ENCODE results near the gene SAFB2.

SAFB2 gene

DNA sequence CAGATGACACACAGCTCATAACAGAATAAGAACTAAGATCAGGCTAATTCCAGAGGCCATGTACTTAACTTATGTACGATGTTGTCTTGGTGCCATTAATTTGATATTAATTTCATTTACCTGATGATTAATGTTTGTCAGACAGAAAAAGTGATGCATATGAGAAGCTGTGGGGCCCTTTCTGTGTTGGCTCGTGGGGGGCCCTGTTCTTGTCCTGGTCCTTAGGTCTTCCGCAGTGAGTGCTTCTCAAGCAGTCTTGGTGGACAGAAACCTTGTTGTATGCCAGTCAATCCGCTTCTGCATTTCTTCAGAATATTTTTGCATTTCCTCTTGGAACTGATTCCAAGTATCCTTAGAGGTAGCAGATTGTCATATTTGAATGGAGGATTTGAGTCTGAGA, 20.5 kb upstream of the SAFB2 start:
- Histone ChIP-seq H3K27me3 (no peaks in the 10 kb centered on the region), H3K36me3 (peaks cover 75% of the 10 kb centered on the region), H3K4me1 (no peaks in the 10 kb centered on the region), H3K9me3 (no peaks in the 10 kb centered on the region), H3K4me3 (ENCODE audit: low read depth, low read length) (no peak overlapping the region)
- DNase-seq: no peak
- TF ChIP-seq, protein P1, sequence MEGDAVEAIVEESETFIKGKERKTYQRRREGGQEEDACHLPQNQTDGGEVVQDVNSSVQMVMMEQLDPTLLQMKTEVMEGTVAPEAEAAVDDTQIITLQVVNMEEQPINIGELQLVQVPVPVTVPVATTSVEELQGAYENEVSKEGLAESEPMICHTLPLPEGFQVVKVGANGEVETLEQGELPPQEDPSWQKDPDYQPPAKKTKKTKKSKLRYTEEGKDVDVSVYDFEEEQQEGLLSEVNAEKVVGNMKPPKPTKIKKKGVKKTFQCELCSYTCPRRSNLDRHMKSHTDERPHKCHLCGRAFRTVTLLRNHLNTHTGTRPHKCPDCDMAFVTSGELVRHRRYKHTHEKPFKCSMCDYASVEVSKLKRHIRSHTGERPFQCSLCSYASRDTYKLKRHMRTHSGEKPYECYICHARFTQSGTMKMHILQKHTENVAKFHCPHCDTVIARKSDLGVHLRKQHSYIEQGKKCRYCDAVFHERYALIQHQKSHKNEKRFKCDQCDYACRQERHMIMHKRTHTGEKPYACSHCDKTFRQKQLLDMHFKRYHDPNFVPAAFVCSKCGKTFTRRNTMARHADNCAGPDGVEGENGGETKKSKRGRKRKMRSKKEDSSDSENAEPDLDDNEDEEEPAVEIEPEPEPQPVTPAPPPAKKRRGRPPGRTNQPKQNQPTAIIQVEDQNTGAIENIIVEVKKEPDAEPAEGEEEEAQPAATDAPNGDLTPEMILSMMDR (IDR thresholded peaks at IDR 0.05; ENCODE audit: low read depth, low read length): no peak

DNA sequence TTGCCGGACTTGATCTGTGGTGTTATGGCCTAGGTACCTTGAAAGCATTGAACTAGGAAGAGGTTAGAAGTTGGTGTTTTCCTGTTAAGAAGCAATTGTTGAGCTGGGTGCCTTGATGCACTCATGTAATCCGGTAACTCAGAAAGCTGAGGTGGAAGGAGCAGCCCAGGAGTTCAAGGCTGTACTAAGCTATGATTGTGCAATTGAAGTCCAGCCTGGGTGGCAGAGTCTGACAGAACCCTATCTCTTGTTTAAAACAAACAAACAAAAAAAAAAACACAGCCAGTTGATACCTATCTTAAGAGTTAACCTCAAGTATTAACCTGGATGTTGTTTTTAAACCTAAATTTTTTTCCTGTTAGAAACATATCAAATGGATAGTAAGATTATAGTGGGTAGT, 19.6 kb upstream of the SAFB2 start:
- H3K36me3 ChIP-seq: peaks cover 67% of the 10 kb centered on the region
- TF ChIP-seq, protein P1 (IDR thresholded peaks at IDR 0.05; ENCODE audit: low read depth, low read length): no peak
- no peaks in the 10 kb centered on the region for H3K4me1 ChIP-seq
- no peak overlapping the region for H3K4me3 ChIP-seq (ENCODE audit: low read depth, low read length)
- no peak for DNase-seq
- no peaks in the 10 kb centered on the region for H3K9me3 ChIP-seq
- no peaks in the 10 kb centered on the region for H3K27me3 ChIP-seq

DNA sequence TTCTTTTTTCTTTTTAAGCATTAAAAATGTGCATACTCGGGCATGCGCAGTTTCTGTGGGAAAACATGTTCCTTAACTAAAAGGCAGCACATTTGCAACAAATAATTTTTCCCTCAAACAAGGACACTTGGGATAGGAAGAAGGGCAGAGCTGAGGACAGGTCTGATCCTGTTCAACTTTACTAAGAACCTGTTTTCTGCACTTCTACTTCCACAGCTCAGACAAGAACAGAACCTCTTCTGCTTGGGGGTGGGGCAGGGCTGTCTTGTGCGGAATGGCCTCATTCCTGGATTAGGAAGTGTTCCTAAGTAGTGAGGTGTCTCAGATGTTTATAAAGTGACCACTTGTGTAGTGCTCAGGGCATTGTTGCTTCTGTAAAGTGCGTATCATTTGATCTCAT, 18.6 kb upstream of the SAFB2 start:
- Histone ChIP-seq H3K4me3 (ENCODE audit: low read depth, low read length) (no peak overlapping the region), H3K9me3 (no peaks in the 10 kb centered on the region), H3K36me3 (peaks cover 64% of the 10 kb centered on the region), H3K4me1 (no peaks in the 10 kb centered on the region), H3K27me3 (no peaks in the 10 kb centered on the region)
- DNase-seq: no peak
- TF ChIP-seq, protein P1 (IDR thresholded peaks at IDR 0.05; ENCODE audit: low read depth, low read length): no peak

DNA sequence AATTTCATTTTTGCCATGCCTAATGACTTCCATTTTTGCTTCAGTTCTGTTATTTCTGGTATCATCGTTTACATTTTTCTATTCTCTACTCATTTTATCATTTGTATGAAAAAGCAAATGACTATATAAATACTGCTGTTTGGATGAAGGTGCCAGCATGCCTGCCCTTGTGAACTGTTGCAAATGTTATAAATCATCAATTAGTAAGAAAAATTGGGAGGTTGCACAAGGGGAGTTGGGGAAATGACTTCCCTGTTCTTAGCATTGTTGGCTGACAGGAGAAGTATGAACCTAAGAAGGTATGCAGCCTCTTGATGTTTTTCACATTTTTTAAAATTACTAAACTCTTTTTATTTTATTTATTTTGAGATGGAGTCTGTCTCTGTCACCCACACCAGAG, 15.4 kb upstream of the SAFB2 start:
- Histone ChIP-seq H3K27me3 (no peaks in the 10 kb centered on the region), H3K4me3 (ENCODE audit: low read depth, low read length) (no peak overlapping the region), H3K9me3 (no peaks in the 10 kb centered on the region), H3K36me3 (peaks cover 52% of the 10 kb centered on the region), H3K4me1 (no peaks in the 10 kb centered on the region)
- DNase-seq: no peak
- TF ChIP-seq, protein P1 (IDR thresholded peaks at IDR 0.05; ENCODE audit: low read depth, low read length): no peak

DNA sequence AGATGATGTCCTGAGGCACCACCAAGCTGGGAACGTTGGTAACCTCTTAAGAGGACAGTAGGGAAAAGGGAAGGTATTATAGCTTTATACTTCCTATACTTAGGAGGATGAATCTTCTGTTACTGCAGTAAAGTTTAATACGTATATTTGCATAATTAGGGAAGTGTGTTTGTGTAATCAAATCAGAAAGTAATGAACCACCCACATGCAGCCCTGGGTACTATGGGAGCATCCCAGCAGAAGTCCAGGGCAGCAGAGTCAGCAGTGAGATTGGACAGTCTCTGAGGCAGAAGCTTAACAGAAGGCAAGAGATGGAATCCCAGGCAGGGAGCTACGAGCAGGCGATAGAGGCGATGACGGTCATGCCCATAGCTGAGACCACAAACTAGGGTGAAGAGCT, 12.9 kb upstream of the SAFB2 start:
- TF ChIP-seq, protein P1 (IDR thresholded peaks at IDR 0.05; ENCODE audit: low read depth, low read length): no peak
- Histone ChIP-seq H3K27me3 (no peaks in the 10 kb centered on the region), H3K4me1 (no peaks in the 10 kb centered on the region; the same call in 1 of the 2 replicates), H3K36me3 (peaks cover 53% of the 10 kb centered on the region), H3K4me3 (ENCODE audit: low read depth, low read length) (no peak overlapping the region), H3K9me3 (no peaks in the 10 kb centered on the region)
- no peak for DNase-seq

DNA sequence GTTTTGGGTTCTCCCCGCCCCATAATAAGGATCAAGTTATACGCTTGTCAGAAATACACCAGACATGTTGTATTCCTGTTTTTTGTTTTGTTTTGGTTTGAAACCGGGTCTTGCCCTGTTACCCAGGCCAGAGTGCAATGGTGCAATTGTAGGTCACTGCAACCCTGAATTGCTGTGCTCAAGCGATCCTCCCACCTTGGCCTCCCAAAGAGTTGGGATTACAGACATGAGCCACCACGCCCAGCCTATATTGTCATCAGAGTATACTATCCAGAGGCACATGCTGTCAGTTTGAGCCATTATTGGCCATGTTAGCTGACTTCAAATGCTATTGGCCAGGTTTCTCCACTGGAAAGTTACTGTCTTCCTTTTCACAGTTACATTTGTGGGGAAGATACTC, 10.1 kb upstream of the SAFB2 start:
- Histone ChIP-seq H3K4me1 (no peaks in the 10 kb centered on the region; the same call in 1 of the 2 replicates), H3K36me3 (peaks cover 75% of the 10 kb centered on the region), H3K9me3 (no peaks in the 10 kb centered on the region), H3K4me3 (ENCODE audit: low read depth, low read length) (no peak overlapping the region), H3K27me3 (no peaks in the 10 kb centered on the region)
- DNase-seq: no peak
- TF ChIP-seq, protein P1 (IDR thresholded peaks at IDR 0.05; ENCODE audit: low read depth, low read length): no peak
